ENCODE results near the gene ITPKC. TPM values are rescaled to one million over a fixed set of nuclear protein-coding genes. Genes with fewer than 3 reads are reported as not detected.
A peak's percentile ranks its signal among the peaks of the same experiment; 100 is the strongest.

Gene ITPKC
- total and polyA plus RNA-seq, 2 experiments from 2014 or later, result 15.4 to 19.4 TPM

DNA sequence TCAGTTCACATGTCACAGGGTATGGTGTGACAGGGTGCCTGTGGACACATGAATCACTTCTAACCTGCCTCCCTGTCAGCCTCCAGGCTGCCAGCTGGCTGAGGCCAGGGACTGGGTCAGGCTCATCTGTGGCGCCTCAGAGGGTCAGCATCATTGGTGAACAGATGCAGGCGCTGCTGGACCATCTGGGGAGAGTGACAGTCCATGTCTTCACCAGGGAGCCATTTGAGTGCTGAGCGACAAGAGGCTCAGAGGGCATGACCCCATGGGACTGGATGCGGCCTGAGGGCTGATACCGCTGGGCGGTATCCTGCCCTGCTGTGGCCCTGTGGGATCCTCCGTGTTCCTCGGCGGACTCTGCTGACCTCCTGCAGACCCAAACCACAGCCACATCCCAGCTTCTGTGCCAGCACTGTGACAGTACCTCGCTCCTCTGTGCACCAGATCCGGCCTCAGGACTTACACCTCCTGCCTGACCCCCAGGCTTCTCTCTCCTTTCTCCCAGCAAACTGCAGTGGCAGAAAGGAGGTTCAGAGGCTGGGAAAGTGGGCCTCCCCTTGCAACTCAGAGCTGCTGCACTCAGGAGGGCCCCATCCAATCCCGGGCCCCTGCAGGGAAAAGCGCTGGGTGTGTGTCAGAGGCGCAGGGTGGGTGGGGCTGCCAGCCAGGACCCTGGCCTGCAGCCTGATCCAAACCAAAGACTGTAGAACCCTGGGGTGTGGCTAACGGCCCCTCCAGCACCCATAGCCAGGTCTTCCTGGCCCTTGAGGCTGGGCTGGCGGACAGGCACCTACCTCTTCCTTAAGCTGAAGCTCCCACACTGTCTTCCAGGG, 23.2 kb downstream of the ITPKC start:
- no peaks in the 10 kb centered on the region for H3K4me1 ChIP-seq (ENCODE audit: low read depth)
- H3K27ac ChIP-seq, result peak overlapping the region; percentile 50
- DNase-seq (ENCODE audit: low read depth in 1 of 2, low spot score in 1 of 2), result no peak
- no peaks in the 10 kb centered on the region for H3K9me3 ChIP-seq (ENCODE audit: low read depth)
- peaks cover 16% of the 10 kb centered on the region for H3K36me3 ChIP-seq
- no peaks in the 10 kb centered on the region for H3K27me3 ChIP-seq
- no peak overlapping the region for H3K4me3 ChIP-seq
- no peak for TF ChIP-seq CTCF (IDR thresholded peaks at IDR 0.05; ENCODE audit: low read depth, low read length)

DNA sequence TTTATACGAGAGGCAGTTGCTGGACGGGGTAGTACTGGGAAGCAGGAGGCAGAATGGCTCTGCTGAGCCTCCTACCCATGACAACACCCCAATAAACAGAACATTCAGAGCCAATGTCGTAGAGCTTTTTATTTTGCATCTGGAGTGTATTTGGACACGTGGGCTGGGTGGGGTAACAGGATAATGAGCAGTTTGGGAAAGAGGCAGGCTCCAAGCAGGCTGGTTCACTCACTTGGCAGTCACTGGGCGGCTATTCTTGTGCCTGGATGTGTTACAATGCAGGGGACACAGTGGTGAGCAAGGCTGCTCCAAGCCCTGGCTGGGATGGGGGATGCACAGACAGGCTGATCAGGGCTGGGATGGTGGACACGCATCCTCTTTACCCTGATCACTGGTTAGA, 23.8 kb downstream of the ITPKC start:
- peak overlapping the region; percentile 50 for H3K27ac ChIP-seq

GRCh38 chr19:40741527-40742390, 24.8 kb downstream of the ITPKC start:
- Histone ChIP-seq H3K27ac (no peak overlapping the region), H3K4me3 (no peak overlapping the region), H3K27me3 (no peaks in the 10 kb centered on the region), H3K36me3 (peaks cover 10% of the 10 kb centered on the region), H3K4me1 (ENCODE audit: low read depth) (no peaks in the 10 kb centered on the region), H3K9me3 (ENCODE audit: low read depth) (no peaks in the 10 kb centered on the region)
- DNase-seq (ENCODE audit: low read depth in 1 of 2, low spot score in 1 of 2), result no peak
- no peak for TF ChIP-seq CTCF (IDR thresholded peaks at IDR 0.05; ENCODE audit: low read depth, low read length)

More for the DNA sequence above, 23.8 kb downstream of the ITPKC start:
- no peak for TF ChIP-seq CTCF (IDR thresholded peaks at IDR 0.05; ENCODE audit: low read depth, low read length)
- no peaks in the 10 kb centered on the region for H3K27me3 ChIP-seq
- H3K4me1 ChIP-seq (ENCODE audit: low read depth), result no peaks in the 10 kb centered on the region
- H3K9me3 ChIP-seq (ENCODE audit: low read depth), result no peaks in the 10 kb centered on the region
- H3K36me3 ChIP-seq, result peaks cover 11% of the 10 kb centered on the region
- no peak for DNase-seq (ENCODE audit: low read depth in 1 of 2, low spot score in 1 of 2)
- no peak overlapping the region for H3K4me3 ChIP-seq

DNA sequence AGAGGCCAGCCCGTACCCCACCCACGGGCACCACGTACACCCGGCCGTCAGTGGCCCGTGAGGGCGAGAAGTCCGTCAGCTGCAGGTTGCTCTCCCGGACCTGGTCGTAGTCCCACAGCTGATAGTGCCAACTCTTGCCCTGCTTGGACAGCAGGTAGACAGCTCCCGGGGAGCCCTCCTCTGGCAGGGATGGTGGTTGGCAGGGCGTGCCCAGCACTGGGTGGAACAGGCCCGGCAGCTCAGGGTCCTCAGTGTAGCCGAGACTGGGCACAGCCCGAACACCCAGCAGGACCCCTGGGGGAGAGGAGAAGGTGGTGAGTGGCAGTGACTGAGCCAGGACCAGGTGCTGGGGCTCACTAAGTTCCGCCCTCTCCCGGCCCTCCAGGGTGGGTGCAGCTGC, 25.6 kb downstream of the ITPKC start:
- Histone ChIP-seq H3K27me3 (no peaks in the 10 kb centered on the region), H3K27ac (no peak overlapping the region), H3K9me3 (ENCODE audit: low read depth) (no peaks in the 10 kb centered on the region), H3K36me3 (peaks cover 5% of the 10 kb centered on the region), H3K4me1 (ENCODE audit: low read depth) (no peaks in the 10 kb centered on the region), H3K4me3 (no peak overlapping the region)
- no peak for TF ChIP-seq CTCF (IDR thresholded peaks at IDR 0.05; ENCODE audit: low read depth, low read length)
- no peak for DNase-seq (ENCODE audit: low read depth in 1 of 2, low spot score in 1 of 2)

- H3K27ac ChIP-seq, result no peak overlapping the region
- no peaks in the 10 kb centered on the region for H3K4me1 ChIP-seq (ENCODE audit: low read depth)
Observed at GRCh38 chr19:40742886-40743285, 26.0 kb downstream of the ITPKC start.

More at GRCh38 chr19:40742886-40743285, 26.0 kb downstream of the ITPKC start:
- H3K9me3 ChIP-seq (ENCODE audit: low read depth), result no peaks in the 10 kb centered on the region
- no peaks in the 10 kb centered on the region for H3K27me3 ChIP-seq
- H3K4me3 ChIP-seq, result no peak overlapping the region
- TF ChIP-seq CTCF (IDR thresholded peaks at IDR 0.05; ENCODE audit: low read depth, low read length), result no peak
- no peak for DNase-seq (ENCODE audit: low read depth in 1 of 2, low spot score in 1 of 2)
- peaks cover 3% of the 10 kb centered on the region for H3K36me3 ChIP-seq

Measured in cardiac muscle cell (in vitro differentiated cells and primary cell).